GM18909 (cell line): ENCODE data around the gene RAD54L2.
"Not testable (repeated sequence)": the region's sequence is repeated elsewhere in the genome, so short reads cannot be mapped to it uniquely, and the experiment has no call there.

Experiments
- ATAC-seq: cut with Tn5 transposase; IDR thresholded peaks from one replicate; pipeline ENCODE4 v1.9.1; 2021; ENCODE audit warnings: mild to moderate bottlenecking; ENCODE audit not compliant: unreplicated experiment, poor library complexity

The RAD54L2 gene, protein sequence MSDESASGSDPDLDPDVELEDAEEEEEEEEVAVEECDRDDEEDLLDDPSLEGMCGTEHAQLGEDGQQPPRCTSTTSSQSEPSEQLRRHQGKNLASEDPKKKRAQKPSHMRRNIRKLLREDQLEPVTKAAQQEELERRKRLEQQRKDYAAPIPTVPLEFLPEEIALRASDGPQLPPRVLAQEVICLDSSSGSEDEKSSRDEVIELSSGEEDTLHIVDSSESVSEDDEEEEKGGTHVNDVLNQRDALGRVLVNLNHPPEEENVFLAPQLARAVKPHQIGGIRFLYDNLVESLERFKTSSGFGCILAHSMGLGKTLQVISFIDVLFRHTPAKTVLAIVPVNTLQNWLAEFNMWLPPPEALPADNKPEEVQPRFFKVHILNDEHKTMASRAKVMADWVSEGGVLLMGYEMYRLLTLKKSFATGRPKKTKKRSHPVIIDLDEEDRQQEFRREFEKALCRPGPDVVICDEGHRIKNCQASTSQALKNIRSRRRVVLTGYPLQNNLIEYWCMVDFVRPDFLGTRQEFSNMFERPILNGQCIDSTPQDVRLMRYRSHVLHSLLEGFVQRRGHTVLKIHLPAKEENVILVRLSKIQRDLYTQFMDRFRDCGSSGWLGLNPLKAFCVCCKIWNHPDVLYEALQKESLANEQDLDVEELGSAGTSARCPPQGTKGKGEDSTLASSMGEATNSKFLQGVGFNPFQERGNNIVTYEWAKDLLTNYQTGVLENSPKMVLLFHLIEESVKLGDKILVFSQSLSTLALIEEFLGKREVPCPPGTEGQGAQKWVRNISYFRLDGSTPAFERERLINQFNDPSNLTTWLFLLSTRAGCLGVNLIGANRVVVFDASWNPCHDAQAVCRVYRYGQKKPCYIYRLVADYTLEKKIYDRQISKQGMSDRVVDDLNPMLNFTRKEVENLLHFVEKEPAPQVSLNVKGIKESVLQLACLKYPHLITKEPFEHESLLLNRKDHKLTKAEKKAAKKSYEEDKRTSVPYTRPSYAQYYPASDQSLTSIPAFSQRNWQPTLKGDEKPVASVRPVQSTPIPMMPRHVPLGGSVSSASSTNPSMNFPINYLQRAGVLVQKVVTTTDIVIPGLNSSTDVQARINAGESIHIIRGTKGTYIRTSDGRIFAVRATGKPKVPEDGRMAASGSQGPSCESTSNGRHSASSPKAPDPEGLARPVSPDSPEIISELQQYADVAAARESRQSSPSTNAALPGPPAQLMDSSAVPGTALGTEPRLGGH (N-terminal part only)

DNA sequence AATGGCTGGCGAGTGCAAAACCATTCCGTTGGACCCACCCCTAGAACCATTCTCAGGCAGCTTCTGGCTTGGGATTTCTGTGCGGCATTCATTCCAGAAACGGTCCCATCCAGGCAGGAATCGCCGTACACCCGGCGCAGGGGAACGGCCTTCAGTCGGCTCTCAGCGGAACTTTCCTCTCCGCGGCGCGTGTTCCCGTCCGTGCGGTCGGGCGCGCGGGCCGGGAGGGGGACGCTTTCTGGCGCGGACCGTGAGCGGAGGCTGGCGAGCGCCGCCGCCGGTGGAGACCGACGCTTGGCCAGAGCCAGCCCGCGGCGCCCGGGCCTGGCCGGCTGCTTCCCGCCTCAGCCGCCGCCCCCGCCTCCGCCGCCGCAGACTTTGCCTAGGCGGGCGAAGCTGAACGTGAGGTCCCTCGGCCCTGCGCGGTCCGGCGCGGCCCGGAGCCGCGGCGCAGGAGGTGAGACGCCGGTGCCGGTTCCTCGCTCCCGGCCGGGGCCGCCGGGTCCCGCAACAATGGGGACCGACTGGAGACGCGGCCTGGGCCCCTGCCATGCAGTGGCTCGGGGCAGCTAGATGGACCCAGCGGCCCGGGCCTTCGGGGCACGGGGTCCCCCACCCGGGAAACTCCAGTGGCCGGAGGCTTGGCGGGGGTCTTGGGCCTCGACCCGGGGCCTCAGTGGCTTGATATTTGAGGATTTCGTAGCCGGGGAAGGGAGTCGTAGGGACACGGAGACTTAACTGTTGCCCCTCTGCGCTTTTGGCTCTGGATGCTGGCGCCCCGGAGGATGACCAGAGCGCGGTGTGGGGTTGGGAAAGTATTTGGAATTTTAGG lies at the start of gene RAD54L2:
RAD54L2 (plus strand) TSS at position 261 of the 832 bp plus-strand sequence. CDS start 51,702 bp downstream, outside the sequence.
- peak; percentile 88 for ATAC-seq

DNA sequence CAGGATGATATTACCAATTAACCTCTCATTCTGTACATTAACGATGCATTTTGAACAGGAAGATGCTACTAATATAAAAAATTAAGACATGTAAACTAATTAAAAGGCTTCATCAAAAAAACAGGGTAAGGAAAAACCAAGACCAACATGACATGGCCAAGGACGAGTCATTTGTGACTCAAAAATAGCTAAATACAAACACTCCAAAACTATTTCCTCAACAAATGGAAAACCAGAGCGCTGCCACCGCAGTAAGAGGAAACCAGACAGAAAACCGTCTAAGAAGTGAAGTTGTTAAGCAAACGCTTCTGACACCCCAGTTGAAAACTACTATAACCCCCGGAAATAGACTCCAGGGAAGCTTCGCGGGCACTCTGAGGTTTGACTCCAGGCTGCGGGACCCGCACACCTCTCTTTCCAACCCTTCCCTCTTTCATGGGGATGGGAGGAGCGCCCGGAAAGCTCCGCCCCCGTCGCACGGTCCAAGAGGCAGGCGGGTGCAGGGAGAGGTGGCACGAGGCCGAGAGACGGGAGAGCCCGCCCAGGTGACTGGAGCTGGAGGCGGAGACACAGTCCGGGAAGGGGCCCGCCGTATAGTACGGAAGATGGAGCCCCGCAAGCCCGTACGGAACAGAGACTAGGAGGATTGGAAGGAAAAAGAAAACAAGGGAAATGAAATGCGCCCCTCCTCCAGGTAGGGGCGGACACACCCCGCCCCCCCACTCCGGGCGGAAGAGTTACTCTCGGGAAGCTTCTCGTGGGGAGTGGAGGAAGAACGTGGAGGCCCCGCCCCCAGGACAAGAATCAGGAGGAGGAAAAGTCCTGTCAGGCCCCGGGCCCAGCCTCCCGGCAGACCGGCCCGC lies 39.4 kb upstream of the RAD54L2 start:
- peak; percentile 63 for ATAC-seq

DNA sequence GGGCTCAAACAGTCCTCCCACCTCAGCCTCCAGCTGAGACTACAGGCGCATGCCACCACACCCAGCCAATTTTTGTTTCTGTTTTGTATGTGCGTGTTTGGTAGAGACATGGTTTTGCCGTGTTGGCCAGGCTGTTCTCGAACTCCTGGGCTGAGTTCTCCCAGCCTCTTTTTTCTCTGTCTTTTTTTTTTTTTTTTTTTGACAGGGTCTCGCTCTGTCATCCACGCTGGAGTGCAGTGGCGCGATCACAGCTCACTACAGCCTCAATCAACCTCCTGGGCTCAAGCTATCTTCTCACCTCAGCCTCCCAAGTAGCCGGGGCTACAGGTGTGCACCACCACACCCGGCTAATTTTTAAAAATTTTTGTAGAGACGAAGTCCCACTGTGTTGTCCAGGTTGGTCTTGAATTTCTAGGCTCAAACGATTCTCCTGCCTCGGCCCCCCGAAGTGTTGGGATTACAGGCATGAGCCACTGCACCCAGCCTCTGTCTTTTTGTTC lies 37.8 kb upstream of the RAD54L2 start:
- no peak for ATAC-seq

DNA sequence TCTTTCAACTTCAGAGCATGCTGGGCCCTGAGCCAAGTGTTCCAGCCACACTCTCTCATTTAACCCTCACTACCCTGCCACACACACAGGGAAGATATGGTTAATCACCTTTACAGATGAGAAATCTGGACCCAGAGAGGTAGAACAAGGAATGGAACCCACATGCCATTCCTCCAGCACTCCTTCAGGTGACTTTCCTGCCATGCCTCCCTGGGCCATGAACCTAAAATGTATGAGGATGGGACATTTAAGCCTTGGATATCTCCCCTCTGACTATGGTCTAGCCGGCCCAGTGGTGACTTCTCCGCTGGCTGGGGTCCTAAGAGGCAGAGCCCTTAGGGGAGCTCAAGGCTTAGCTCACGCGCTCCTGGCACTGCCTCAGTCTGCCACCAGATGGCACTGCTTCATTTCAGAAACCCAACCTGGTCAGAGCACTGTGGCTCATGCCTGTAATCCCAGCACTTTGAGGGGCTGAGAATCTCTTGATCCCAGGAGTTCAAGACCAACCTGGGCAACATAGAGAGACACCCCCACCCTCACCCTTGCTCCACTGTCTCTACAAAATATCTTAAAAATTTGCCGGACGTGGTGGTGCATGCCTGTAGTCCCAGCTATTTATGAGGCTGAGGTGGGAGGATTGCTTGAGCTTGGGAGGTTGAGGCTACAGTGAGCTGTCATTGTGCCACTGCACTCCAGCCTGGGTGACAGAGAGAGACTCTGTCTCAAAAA lies 36.5 kb upstream of the RAD54L2 start:
- ATAC-seq, result no peak

DNA sequence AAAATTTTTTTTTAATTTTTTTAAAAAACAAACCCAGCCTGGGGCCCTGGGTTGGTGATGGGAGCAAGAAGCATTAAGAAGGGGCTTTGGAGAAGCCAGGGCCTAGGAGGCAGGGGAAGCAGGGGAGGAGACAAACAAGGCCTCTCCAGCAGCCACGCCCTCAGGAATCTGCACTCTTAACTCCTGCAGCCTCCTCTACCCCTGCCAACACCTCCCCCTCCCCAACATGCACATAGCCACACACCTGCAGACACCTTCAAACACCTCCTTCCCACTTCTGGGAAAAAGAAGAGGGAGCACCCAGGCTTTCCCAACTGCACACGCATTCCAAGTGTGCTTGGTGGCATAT lies 36.0 kb upstream of the RAD54L2 start:
- no peak for ATAC-seq

DNA sequence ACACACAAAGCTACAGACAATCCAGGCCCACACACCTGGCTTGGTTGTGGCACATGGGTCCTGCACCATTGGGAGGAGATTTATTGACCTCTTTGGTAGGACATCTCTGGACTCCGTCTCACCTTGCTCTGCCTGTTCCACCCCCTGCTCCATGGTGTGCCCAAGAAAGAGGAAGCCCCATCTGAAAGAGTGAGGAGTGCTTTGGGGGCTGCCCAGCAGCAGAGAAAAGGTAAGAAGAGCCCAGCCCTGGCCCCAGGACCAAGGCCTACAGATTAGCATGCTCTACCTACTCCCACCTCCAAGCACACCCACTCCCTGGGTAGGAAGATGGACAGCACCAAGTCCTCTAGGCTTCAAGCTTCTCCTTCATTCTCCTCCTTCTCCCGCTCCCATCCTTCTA lies 35.5 kb upstream of the RAD54L2 start:
- no peak for ATAC-seq

DNA sequence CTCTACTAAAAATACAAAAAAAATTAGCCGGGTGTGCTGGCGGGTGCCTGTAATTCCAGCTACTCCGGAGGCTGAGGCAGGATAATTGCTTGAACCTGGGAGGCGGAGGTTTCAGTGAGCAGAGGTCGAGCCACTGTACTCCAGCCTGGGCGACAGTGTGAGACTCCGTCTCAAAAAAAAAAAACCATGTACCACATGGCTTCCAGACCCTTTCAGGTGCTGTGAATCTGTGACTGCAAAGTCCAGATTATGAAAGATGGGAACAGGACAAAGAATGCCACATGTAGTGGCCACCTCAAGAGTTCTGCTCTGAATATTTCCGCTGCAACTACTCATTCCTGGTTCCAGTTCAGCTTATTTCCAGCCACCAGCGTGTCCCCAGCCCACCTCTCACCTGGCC lies 30.3 kb upstream of the RAD54L2 start:
- no peak for ATAC-seq

DNA sequence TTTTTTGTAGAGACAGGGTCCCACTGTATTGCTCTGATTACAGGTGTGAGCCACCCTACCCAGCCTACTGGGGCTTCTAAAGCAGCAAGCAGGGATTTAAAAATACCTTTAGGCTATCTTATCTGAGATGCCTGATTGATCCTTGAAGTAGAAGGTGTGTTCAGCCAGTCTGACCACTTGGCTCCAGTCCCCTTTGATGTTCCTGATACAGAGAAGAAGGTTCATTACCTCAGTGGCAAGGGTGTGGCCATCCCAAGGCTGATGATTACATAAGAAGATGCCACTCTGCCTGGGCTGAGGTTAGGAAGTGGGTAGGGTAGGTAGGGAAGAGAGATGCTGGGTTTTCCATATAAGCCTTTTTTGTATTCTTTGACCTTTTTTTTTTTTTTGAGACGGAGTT lies 27.5 kb upstream of the RAD54L2 start:
- ATAC-seq, result no peak

DNA sequence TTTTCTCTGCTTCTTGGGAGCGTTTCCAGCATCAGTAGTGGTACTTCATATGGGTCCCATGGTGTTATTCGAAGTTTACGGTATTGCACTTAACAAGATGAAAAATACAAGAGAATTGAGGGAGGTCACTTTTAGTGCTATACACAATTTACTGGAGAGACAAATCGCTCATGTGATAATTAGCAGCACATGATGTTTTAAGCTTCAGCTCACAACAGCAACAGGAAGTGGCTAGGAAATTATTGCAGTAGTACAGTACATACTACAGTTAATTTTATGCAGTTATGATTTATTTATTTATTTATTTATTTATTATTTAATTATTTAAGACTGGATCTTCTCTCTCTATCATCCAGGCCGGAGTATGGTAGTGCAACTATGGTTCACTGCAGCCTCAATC lies 24.3 kb upstream of the RAD54L2 start:
- no peak for ATAC-seq

DNA sequence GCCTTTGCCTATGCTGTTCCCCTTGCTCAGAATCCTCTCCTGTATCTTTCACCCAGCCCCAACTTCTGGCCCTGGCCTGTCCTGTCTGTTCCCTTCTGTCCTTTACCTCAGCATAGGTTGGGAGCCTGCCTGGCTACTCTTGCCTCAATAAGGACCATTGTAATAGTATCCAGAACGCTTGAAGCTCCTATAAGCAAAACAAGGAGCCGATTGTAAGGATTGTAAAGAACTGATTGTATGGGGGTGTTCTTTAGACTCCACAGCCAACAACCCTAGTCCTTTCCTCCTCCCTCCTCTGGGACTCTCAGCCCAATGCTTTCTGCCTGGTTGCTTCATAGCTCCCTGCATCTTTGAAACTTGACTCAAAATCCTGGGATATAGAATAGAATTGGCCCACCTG lies 18.7 kb upstream of the RAD54L2 start:
- no peak for ATAC-seq

DNA sequence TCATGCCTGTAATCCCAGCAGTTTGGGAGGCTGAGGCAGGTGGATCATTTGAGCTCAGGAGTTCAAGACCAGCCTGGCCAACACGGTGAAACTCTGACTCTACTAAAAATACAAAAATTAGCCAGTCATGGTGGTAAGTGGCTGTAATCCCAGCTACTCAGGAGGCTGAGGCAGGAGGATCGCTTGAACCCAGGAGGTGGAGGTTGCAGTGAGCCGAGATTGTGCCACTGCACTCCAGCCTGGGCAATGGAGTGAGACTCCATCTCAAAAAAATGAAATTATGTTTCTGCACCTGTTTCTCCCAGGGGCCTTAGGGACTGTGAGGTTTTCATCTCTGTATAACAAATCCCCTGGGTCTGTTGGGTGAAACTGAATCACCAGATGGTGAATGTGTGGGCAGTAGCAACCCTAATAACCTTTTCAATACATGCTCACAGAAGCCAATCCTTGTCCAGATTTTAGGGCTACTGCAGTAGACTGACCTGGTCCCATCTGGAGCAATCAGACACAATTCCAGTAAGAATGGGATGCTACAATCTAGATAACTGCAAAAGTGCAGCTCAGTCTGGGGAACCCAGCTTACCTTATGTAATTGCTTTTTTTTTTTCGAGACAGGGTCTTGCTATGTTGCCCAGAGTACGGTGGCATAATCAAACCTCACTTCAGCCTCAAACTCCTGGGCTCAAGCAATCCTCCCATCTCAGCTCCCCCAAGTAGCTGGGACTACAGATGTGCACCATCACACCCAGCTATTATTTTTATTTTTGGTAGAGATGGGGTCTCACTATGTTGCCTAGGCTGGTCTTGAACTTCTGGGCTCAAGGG lies 17.4 kb upstream of the RAD54L2 start:
- ATAC-seq, result peak; percentile 94

DNA sequence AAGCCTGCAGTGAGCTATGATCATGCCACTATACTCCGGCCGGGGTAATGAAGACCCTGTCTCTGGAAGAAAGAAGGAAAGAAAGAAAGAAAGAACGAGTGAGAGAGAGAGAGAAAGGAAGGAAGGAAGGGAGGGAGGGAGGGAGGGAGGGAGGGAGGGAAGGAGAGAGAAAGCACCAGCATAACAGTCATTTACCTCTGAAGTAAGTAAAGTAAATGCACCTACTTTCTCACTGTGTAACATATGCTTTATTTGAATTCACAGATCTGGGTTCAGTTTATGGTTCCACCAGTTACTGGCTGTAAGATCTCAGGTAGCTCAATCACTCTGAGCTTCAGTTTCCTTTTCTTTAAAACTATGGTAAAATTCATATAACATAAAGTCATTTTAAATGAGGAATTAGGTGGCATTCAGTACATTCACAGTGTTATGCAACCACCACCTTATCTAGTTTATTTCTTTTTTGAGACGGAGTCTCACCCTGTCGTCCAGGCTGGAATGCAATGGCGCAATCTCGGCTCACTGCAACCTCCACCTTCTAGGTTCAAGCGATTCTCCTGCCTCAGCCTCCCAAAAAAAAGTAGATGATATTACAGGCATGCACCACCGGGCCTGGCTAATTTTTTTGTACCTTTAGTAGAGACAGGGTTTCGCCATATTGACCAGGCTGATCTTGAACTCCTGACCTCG lies 16.1 kb upstream of the RAD54L2 start:
- ATAC-seq, result no peak

DNA sequence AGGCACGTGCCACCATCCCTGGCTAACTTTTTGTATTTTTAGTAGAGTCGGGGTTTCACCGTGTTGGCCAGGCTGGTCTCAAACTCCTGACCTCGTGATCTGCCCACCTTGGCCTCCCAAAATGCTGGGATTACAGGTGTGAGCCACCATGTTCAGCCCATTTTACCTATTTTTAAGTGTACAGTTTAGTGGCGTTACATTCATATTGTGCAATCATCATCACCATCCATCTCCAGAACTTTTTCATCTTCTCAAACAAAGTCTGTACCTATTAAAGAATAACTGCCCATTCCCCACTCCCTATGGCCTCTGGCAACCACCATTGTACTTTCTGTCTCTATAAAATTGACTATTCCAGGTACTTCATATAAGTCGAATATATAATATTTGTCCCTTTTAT lies 13.6 kb upstream of the RAD54L2 start:
- not testable (repeated sequence) for ATAC-seq

DNA sequence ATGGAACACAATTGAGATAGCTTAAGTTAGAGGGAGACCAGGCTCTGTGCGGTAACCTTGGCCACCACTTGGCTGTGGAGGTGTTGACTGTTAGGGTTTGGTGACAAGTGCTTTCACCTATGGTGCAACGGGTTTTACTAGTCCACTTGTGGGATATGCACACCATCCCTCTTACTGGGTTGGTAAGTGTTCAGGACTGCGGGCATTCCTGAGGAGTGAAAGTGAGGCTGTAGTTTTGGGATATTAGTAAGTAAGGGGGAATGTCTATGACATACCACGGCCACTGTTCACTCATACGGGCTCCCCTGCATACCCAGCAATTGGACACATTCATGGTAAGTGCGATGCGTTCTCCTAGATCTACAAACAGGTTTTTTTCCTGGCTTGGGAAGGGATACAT lies 8.0 kb upstream of the RAD54L2 start:
- ATAC-seq, result no peak

DNA sequence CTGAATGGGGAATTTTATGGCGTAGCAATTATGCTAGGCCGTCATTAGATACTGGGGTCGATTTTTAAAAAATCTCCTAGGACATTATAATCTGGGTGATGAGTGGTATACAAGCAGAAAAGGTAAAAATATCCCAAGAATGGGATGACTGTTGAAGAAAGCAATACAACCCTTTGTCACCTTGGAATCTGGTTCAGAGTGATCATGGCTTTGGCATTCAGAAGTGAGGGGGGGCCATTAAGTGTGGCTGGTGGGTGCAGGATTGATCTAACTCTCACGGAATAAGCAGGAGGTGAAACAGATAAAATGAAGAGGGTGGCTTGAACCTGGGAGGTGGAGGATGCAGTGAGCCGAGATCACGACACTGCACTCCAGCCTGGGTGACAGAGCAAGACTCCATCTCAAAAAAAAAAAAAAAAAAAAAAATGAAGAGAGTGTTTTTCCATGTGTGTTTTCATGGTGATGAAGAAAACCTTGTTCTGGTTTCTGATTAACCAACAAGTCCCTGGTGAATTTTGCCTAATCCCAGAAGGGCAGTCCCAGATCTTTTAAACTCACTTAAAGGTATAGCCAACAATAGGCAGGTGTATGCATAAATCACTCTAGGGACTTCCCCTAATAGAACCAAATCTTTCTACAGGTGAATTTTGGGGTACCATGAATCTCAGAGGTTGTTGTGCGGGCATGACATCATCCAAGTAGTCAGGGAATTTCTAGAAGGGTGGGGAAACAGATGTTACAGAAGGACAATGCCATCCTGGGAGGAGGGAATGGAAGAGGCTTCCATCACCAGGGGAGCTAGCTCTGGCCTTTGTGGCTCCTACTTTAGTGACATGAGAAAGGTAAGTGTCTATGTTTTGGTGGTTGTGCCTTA lies 3.1 kb upstream of the RAD54L2 start:
- no peak for ATAC-seq

DNA sequence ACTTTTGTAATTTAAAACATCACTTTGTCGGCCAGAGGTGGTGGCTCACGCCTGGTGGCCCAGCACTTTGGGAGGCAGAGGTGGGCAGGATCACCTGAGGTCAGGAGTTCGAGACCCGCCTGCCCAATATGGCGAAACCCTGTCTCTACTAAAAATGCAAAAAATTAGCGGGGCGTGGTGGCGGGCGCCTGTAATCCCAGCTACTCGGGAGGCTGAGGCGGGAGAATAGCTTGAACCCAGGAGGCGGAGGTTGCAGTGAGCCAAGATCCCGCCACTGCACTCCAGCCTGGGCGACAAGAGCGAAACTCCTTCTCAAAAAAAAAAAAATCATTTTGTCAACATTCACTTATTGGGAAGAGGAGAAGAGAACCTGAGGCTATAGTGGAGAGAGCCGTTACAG lies 888 bp upstream of the RAD54L2 start:
- not testable (repeated sequence) for ATAC-seq
